OCI-LY1 (cell line): ENCODE data around the gene PMS2.

ENCODE experiments used
- EZH2 ChIP-seq: fragments of 200-600 bp; sonication (generic), shearing (Covaris generic); IDR thresholded peaks from 2 replicates; pipeline ENCODE4 v1.8.0; 2017; ENCODE audit warnings: borderline replicate concordance, mixed run types, mild to moderate bottlenecking, antibody characterized with exemption, low read length, moderate library complexity, mixed read lengths
- TF ChIP-seq, protein P1 (sequence below): fragments of 200-600 bp; sonication (generic), shearing (Covaris generic); IDR thresholded peaks from 2 replicates; pipeline ENCODE4 v1.5.1; 2017; ENCODE audit warnings: mild to moderate bottlenecking, antibody characterized with exemption, low read length, moderate library complexity, mixed read lengths

GRCh38 chr7:6030988-6031387 lies 22.1 kb upstream of the PMS2 start, which contains the start of gene ANKRD61:
- TF ChIP-seq, protein P1, sequence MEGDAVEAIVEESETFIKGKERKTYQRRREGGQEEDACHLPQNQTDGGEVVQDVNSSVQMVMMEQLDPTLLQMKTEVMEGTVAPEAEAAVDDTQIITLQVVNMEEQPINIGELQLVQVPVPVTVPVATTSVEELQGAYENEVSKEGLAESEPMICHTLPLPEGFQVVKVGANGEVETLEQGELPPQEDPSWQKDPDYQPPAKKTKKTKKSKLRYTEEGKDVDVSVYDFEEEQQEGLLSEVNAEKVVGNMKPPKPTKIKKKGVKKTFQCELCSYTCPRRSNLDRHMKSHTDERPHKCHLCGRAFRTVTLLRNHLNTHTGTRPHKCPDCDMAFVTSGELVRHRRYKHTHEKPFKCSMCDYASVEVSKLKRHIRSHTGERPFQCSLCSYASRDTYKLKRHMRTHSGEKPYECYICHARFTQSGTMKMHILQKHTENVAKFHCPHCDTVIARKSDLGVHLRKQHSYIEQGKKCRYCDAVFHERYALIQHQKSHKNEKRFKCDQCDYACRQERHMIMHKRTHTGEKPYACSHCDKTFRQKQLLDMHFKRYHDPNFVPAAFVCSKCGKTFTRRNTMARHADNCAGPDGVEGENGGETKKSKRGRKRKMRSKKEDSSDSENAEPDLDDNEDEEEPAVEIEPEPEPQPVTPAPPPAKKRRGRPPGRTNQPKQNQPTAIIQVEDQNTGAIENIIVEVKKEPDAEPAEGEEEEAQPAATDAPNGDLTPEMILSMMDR, result no peak
- TF ChIP-seq EZH2, result no peak
